ENCODE measurements around the gene PRPF8. TPM values are rescaled to one million over a fixed set of nuclear protein-coding genes. Genes with fewer than 3 reads are reported as not detected.
A peak's percentile ranks its signal among the peaks of the same experiment; 100 is the strongest.

PRPF8 gene
- total RNA-seq, 4 donors from 2014 or later: 176 to 235 (median 194) TPM

- Histone ChIP-seq H3K27ac (peak overlapping the region in 3 of 4 donors; percentile 88 to 98 (median 95)), H3K4me3 (peak overlapping the region in 1 of 4 donors; percentile 78), H3K9me3 (no peaks in the 10 kb centered on the region), H3K27me3 (no peaks in the 10 kb centered on the region), H3K36me3 (peaks cover 0 to 23% (median 0%) of the 10 kb centered on the region in 3 donors), H3K4me1 (peaks cover 0 to 43% (median 27%) of the 10 kb centered on the region in 4 donors)
- WGBS, 2 donors: 38 to 40% methylated on average over 3 of the region's 3 CpGs
- TF ChIP-seq CTCF (IDR thresholded peaks at IDR 0.05) (no peak), POLR2A (IDR thresholded peaks at IDR 0.05) (no peak), EP300 (IDR thresholded peaks at IDR 0.05) (peak in 1 of 2 donors; percentile 50)
- DNase-seq (ENCODE audit: low spot score in 2 of 2): no peak
Measured at GRCh38 chr17:1626333-1626732, 58.3 kb downstream of the PRPF8 start.

- Histone ChIP-seq H3K27ac (peak overlapping the region in 3 of 4 donors; percentile 88 to 98 (median 95)), H3K4me1 (peaks cover 0 to 43% (median 27%) of the 10 kb centered on the region in 4 donors), H3K36me3 (peaks cover 0 to 31% (median 0%) of the 10 kb centered on the region in 3 donors), H3K9me3 (no peaks in the 10 kb centered on the region), H3K27me3 (no peaks in the 10 kb centered on the region), H3K4me3 (no peak overlapping the region)
- 69 to 81% methylated on average over 6 of the region's 6 CpGs for WGBS, 2 donors
- no peak for TF ChIP-seq CTCF (IDR thresholded peaks at IDR 0.05)
- DNase-seq (ENCODE audit: low spot score in 2 of 2): no peak
Measured at GRCh38 chr17:1625581-1625980, 59.1 kb downstream of the PRPF8 start.

GRCh38 chr17:1625053-1625452, 59.6 kb downstream of the PRPF8 start:
- Histone ChIP-seq H3K4me3 (no peak overlapping the region), H3K27me3 (no peaks in the 10 kb centered on the region), H3K36me3 (peaks cover 0 to 36% (median 0%) of the 10 kb centered on the region in 3 donors), H3K9me3 (no peaks in the 10 kb centered on the region), H3K4me1 (peaks cover 0 to 41% (median 24%) of the 10 kb centered on the region in 4 donors), H3K27ac (no peak overlapping the region)
- no peak for DNase-seq (ENCODE audit: low spot score in 2 of 2)
- TF ChIP-seq CTCF (IDR thresholded peaks at IDR 0.05): no peak
- TF ChIP-seq EP300 (IDR thresholded peaks at IDR 0.05): no peak
- TF ChIP-seq POLR2A (IDR thresholded peaks at IDR 0.05): no peak
- 84 to 88% methylated on average over 14 of the region's 14 CpGs for WGBS, 2 donors

- TF ChIP-seq POLR2A (IDR thresholded peaks at IDR 0.05): no peak
- no peak for TF ChIP-seq EP300 (IDR thresholded peaks at IDR 0.05)
- TF ChIP-seq CTCF (IDR thresholded peaks at IDR 0.05): no peak
- Histone ChIP-seq H3K36me3 (peaks cover 0 to 39% (median 0%) of the 10 kb centered on the region in 3 donors), H3K27ac (no peak overlapping the region), H3K4me3 (no peak overlapping the region), H3K27me3 (no peaks in the 10 kb centered on the region), H3K9me3 (no peaks in the 10 kb centered on the region), H3K4me1 (peaks cover 0 to 37% (median 21%) of the 10 kb centered on the region in 4 donors)
- 83 to 85% methylated on average over 12 of the region's 12 CpGs for WGBS, 2 donors
- no peak for DNase-seq (ENCODE audit: low spot score in 2 of 2)
Measured at GRCh38 chr17:1624650-1625049, 60.0 kb downstream of the PRPF8 start.

GRCh38 chr17:1623057-1623630, 61.5 kb downstream of the PRPF8 start:
- H3K9me3 ChIP-seq: no peaks in the 10 kb centered on the region
- no peaks in the 10 kb centered on the region for H3K27me3 ChIP-seq
- 88% methylated on average over 9 to 13 of the region's 14 CpGs for WGBS, 2 donors
- H3K4me3 ChIP-seq: no peak overlapping the region
- peaks cover 0 to 42% (median 0%) of the 10 kb centered on the region in 3 donors for H3K36me3 ChIP-seq
- H3K27ac ChIP-seq: no peak overlapping the region
- H3K4me1 ChIP-seq: peaks cover 0 to 35% (median 19%) of the 10 kb centered on the region in 4 donors
- TF ChIP-seq CTCF (IDR thresholded peaks at IDR 0.05) (no peak), EP300 (IDR thresholded peaks at IDR 0.05) (no peak), POLR2A (IDR thresholded peaks at IDR 0.05) (no peak)
- DNase-seq (ENCODE audit: low spot score in 2 of 2): no peak
